WI38 (cell line): Measurements from ENCODE around the gene VPS37B.

Experiments
- H3K4me3 ChIP-seq: 2 replicates; pipeline ENCODE4 v1.5.1; 2011; ENCODE audit warnings: low read depth, mild to moderate bottlenecking, control low read depth, low read length
- TF ChIP-seq, protein P1 (sequence below): IDR thresholded peaks from 2 replicates; pipeline ENCODE4 v1.5.1; 2012; ENCODE audit warnings: low read depth, mild to moderate bottlenecking, control low read depth, low read length

Gene VPS37B

DNA sequence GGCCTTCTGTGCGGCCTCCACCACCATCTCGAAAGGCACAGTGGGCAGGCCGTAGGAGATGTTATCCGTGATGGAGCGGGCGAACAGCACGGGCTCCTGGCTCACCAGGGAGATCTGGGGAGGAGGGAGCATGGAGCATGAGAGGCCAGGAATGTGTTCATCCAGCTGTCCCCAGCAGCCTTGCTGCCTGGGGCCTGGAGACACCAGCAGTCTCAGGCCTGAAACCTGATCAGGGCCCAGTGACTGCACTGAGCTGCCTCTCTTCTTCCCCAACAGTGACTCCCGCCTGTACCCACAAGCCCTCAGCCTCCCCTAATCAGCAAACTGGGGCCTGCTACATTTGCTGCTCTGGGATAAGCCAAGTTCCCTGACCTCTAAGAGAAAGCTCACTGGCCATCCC lies 39.4 kb upstream of the VPS37B start:
- no peak overlapping the region for H3K4me3 ChIP-seq
- TF ChIP-seq, protein P1, sequence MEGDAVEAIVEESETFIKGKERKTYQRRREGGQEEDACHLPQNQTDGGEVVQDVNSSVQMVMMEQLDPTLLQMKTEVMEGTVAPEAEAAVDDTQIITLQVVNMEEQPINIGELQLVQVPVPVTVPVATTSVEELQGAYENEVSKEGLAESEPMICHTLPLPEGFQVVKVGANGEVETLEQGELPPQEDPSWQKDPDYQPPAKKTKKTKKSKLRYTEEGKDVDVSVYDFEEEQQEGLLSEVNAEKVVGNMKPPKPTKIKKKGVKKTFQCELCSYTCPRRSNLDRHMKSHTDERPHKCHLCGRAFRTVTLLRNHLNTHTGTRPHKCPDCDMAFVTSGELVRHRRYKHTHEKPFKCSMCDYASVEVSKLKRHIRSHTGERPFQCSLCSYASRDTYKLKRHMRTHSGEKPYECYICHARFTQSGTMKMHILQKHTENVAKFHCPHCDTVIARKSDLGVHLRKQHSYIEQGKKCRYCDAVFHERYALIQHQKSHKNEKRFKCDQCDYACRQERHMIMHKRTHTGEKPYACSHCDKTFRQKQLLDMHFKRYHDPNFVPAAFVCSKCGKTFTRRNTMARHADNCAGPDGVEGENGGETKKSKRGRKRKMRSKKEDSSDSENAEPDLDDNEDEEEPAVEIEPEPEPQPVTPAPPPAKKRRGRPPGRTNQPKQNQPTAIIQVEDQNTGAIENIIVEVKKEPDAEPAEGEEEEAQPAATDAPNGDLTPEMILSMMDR, result no peak

DNA sequence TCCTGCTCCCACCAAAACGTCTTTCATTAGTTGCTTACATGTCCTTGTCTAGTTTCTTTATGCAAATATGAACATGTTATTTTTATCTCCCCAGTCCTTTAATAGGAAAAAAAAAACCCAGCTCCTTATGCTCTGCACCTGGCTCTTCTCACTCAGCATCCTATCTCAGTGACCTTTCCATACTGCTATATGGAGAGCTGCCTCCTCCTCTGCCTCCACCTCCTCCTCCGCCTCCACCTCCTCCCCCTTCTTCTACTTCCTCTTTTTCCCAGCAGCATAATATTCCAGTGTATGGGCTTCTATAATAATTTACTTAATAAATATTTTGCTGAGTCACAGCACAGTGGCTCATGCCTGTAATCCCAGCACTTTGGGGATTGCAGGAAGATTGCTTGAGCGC lies 38.8 kb upstream of the VPS37B start:
- H3K4me3 ChIP-seq, result no peak overlapping the region
- TF ChIP-seq, protein P1, result no peak

DNA sequence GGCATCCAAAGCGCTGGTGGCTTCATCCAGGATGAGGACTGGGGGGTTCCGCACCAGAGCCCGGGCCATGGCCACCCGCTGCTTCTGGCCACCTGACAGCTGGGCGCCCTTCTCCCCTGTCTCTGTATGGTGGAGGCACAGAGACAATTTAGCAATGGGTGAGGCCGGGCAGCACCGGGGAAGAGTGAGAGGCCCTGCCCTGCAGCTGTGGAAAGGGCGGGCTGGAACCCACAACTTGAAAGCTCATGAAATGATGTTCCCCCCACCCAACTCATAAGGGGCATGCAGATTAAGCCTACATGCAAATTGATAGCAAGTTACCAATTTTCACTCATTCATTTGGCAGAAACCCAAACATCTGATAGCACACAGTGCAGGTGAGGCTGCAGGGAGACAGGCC lies 36.3 kb upstream of the VPS37B start:
- TF ChIP-seq, protein P1, result no peak
- H3K4me3 ChIP-seq, result no peak overlapping the region

DNA sequence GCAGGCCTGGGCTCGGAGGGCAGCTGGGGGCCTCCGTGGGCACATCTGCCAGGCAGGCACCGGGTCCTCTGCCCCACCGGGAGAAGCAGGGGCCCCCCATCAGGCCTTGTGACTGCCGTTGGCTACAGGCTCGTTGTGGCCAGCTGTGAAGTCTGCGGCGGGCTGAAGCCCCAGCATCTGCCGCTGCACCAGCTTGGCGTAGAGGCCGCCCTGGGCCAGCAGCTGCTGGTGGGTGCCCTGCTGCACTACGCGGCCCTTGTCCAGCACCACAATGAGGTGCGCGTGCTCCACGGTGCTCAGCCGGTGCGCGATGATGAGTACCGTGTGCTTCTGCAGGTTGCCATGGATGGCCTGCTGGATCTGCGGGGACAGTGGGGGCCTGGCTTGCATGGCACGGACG lies 33.9 kb upstream of the VPS37B start:
- TF ChIP-seq, protein P1, result no peak
- no peak overlapping the region for H3K4me3 ChIP-seq

DNA sequence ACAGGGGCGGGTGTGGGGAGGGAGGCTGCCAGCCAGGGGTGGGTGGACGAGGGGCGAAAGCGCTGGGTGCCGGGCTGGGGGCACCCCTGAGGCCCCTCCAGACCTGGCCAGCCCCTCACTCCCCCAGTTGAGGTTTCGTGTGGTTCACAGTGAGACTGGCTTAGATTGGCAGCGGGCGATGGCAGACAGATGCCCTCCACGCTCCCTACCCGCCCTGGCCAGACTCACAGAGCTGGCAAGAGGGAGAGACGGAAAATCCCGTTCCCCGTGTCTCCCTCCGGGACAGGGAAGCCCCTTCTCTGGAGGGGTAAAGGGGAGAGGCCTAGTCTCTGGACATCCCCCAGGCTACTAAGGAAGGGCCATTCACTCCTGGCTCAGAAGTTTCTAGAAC lies 33.2 kb upstream of the VPS37B start:
- TF ChIP-seq, protein P1, result no peak
- no peak overlapping the region for H3K4me3 ChIP-seq

DNA sequence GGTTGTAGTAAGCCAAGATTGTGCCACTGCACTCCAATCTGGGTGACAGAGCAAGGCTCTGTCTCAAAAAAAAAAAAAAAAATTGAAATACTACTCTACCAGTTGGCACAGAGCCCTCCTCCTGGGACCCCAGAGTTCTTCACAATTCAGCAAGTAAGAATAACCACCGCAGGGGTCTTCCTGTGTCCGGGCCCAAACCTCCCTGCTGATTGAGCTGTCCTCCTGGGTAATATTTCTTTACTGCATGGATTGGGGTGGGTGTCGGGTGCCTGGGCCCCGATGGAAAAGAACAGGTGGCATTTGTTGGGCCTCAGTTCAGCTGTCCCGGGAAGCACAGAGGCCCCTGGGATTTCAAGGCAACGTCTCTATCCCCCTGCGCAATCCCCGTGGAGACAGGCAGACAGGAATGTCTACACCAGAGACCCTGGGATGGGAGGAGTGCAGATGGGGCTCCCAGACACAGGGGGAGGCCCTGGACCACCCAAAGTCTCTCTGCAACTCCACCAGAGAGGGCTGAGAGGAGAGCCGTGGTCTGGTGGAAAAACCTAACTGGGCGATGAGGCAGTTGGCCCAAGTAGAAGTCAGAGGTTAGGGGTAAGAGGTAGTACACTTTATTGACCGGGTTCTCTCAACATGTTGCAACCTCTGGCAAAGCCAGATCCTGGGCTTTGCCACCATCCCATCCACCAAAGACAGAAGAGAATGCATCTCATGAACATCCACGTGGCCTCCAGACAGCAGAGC lies 32.7 kb upstream of the VPS37B start:
- TF ChIP-seq, protein P1, result no peak
- H3K4me3 ChIP-seq, result no peak overlapping the region

DNA sequence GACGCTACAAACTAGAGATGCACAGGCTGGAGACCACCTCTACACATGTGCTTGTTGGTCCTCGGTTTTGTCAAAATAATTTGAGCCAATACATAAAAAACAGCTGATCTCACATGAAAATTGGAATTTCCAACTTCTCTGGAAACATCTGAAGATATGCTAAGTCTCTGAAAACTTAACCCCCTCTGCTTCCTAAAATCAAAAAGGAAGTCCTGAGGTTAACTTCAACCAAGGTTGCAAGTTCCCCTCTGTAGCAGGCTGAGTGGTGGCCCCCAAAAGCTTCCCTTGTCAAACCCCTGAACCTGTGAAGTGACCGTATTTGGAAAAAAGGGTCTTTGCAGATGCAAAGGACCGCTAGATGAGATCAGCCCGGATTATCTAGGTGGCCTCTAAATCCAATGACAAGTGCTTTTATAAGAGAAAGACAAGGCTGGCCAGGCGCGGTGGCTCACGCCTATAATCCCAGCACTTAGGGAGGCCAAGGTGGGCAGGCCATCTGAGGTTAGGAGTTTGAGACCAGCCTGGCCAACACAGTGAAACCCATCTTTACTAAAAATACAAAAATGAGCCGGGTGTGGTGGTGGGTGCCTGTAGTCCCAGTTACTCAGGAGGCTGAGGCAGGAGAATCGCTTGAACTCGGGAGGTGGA lies 32.0 kb upstream of the VPS37B start:
- TF ChIP-seq, protein P1, result no peak
- no peak overlapping the region for H3K4me3 ChIP-seq
